ENCODE results near the gene GBGT1. TPM values are rescaled to one million over a fixed set of nuclear protein-coding genes. Genes with fewer than 3 reads are reported as not detected.

Gene GBGT1
- total RNA-seq, 6 experiments from 2014 or later: 1.1 to 2.8 (median 1.7) TPM

- no peak overlapping the region for H3K27ac Mint-ChIP-seq
- TF ChIP-seq CTCF (IDR thresholded peaks at IDR 0.05): no peak
- no peaks in the 10 kb centered on the region for H3K9me3 Mint-ChIP-seq
- H3K4me1 Mint-ChIP-seq (ENCODE audit: low read depth): no peaks in the 10 kb centered on the region
- DNase-seq: no peak
- H3K4me3 Mint-ChIP-seq: no peak overlapping the region
- peaks cover 3% of the 10 kb centered on the region; the same call in 1 of the 2 replicates for H3K27me3 Mint-ChIP-seq (ENCODE audit: insufficient read depth)
- peaks cover 4% of the 10 kb centered on the region; the same call in 1 of the 2 replicates for H3K36me3 Mint-ChIP-seq (ENCODE audit: low read depth)
These were observed 57.0 kb downstream of the GBGT1 start for GRCh38 chr9:133106511-133107244.

GRCh38 chr9:133105461-133105770 is 58.3 kb downstream of the GBGT1 start:
- H3K27ac Mint-ChIP-seq: no peak overlapping the region
- no peaks in the 10 kb centered on the region for H3K9me3 Mint-ChIP-seq
- H3K4me3 Mint-ChIP-seq: no peak overlapping the region
- H3K4me1 Mint-ChIP-seq (ENCODE audit: low read depth): no peaks in the 10 kb centered on the region
- H3K36me3 Mint-ChIP-seq (ENCODE audit: low read depth): peaks cover 4% of the 10 kb centered on the region; the same call in 1 of the 2 replicates
- H3K27me3 Mint-ChIP-seq (ENCODE audit: insufficient read depth): peaks cover 3% of the 10 kb centered on the region; the same call in 1 of the 2 replicates
- DNase-seq: no peak
- TF ChIP-seq CTCF (IDR thresholded peaks at IDR 0.05): no peak

- TF ChIP-seq CTCF (IDR thresholded peaks at IDR 0.05): no peak
- Mint-ChIP-seq H3K27ac (no peak overlapping the region), H3K4me1 (ENCODE audit: low read depth) (no peaks in the 10 kb centered on the region), H3K9me3 (no peaks in the 10 kb centered on the region), H3K4me3 (no peak overlapping the region), H3K27me3 (ENCODE audit: insufficient read depth) (peaks cover 3% of the 10 kb centered on the region; the same call in 1 of the 2 replicates), H3K36me3 (ENCODE audit: low read depth) (peaks cover 4% of the 10 kb centered on the region; the same call in 1 of the 2 replicates)
- no peak for DNase-seq
These were observed 58.8 kb downstream of the GBGT1 start for GRCh38 chr9:133104718-133105460.

GRCh38 chr9:133103987-133104505 is 59.7 kb downstream of the GBGT1 start:
- H3K27ac Mint-ChIP-seq: no peak overlapping the region
- no peak for TF ChIP-seq CTCF (IDR thresholded peaks at IDR 0.05)
- peaks cover 7% of the 10 kb centered on the region for H3K36me3 Mint-ChIP-seq (ENCODE audit: low read depth)
- no peak overlapping the region for H3K4me3 Mint-ChIP-seq
- no peak for DNase-seq
- no peaks in the 10 kb centered on the region for H3K4me1 Mint-ChIP-seq (ENCODE audit: low read depth)
- no peaks in the 10 kb centered on the region for H3K9me3 Mint-ChIP-seq
- H3K27me3 Mint-ChIP-seq (ENCODE audit: insufficient read depth): peaks cover 3% of the 10 kb centered on the region; the same call in 1 of the 2 replicates

- H3K27ac Mint-ChIP-seq: peak overlapping the region; percentile 26; the same call in 1 of the 2 replicates
- H3K9me3 Mint-ChIP-seq: no peaks in the 10 kb centered on the region
- no peak overlapping the region for H3K4me3 Mint-ChIP-seq
- H3K36me3 Mint-ChIP-seq (ENCODE audit: low read depth): peaks cover 14% of the 10 kb centered on the region
- H3K27me3 Mint-ChIP-seq (ENCODE audit: insufficient read depth): peaks cover 3% of the 10 kb centered on the region; the same call in 1 of the 2 replicates
- DNase-seq: peak; percentile 25
- peak; percentile 100 for TF ChIP-seq CTCF (IDR thresholded peaks at IDR 0.05)
- no peaks in the 10 kb centered on the region for H3K4me1 Mint-ChIP-seq (ENCODE audit: low read depth)
These were observed 60.3 kb downstream of the GBGT1 start for GRCh38 chr9:133103183-133103986.

Data from HFFc6 (cell line).